ENCODE data around the gene PCGF3.

DNA sequence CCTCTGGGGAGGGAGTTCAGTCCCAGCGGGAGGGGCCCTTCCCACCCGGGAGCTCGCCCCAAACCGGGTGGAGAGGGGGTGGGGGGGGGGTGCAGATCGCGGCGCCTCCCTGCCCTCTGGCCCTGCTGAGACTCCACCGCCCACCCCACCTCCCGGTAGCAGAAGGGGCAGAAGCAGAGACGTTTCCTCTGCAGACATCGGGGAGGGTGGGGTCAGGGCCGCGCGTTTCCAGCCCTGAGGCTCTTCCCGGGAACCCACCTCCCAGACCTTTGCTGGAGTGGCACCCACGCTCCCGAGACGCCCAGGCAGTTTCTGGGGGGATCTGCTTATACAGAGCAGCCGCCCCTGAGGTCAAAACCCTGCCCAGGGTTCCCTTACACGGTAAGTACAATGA is 90.1 kb downstream of the PCGF3 start:
- TF ChIP-seq, protein P1, sequence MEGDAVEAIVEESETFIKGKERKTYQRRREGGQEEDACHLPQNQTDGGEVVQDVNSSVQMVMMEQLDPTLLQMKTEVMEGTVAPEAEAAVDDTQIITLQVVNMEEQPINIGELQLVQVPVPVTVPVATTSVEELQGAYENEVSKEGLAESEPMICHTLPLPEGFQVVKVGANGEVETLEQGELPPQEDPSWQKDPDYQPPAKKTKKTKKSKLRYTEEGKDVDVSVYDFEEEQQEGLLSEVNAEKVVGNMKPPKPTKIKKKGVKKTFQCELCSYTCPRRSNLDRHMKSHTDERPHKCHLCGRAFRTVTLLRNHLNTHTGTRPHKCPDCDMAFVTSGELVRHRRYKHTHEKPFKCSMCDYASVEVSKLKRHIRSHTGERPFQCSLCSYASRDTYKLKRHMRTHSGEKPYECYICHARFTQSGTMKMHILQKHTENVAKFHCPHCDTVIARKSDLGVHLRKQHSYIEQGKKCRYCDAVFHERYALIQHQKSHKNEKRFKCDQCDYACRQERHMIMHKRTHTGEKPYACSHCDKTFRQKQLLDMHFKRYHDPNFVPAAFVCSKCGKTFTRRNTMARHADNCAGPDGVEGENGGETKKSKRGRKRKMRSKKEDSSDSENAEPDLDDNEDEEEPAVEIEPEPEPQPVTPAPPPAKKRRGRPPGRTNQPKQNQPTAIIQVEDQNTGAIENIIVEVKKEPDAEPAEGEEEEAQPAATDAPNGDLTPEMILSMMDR (tag by site-specific recombination; IDR thresholded peaks at IDR 0.05): no peak
- TF ChIP-seq SCRT2 (tag by site-specific recombination; IDR thresholded peaks at IDR 0.05): no peak
